SK-N-SH (cell line): ENCODE results near the gene FMO3.

Source experiments
- EP300 ChIP-seq, 2 experiments: IDR thresholded peaks; 2 replicates each; pipeline versions ENCODE4 v1.4.0 to v1.6.1; 2012; ENCODE audit warnings: borderline replicate concordance in 1 of 2, low read depth in 1 of 2, low read length in 1 of 2
- MXI1 ChIP-seq: IDR thresholded peaks from 2 replicates; pipeline ENCODE4 v1.6.1; 2012; ENCODE audit warnings: mild to moderate bottlenecking, low read depth, low read length, improper control_type of control experiment
- POLR2AphosphoS5 ChIP-seq: IDR thresholded peaks from 2 replicates; pipeline ENCODE4 v1.6.1; 2012; ENCODE audit warnings: low read depth, low read length
- RAD21 ChIP-seq: IDR thresholded peaks from 2 replicates; pipeline ENCODE4 v1.6.1; 2012; ENCODE audit warnings: mild to moderate bottlenecking, low read length
- SMC3 ChIP-seq: IDR thresholded peaks from 2 replicates; pipeline ENCODE4 v1.6.1; 2012; ENCODE audit warnings: low read depth, low read length, improper control_type of control experiment
- TAF1 ChIP-seq: IDR thresholded peaks from 2 replicates; pipeline ENCODE4 v1.6.1; 2012; ENCODE audit warnings: low read depth, mild to moderate bottlenecking, low read length, moderate library complexity, borderline replicate concordance
- TCF12 ChIP-seq: IDR thresholded peaks from 2 replicates; pipeline ENCODE4 v1.4.0; 2012
- TF ChIP-seq, protein P1 (sequence below): fragments of 200-600 bp; sonication (generic); IDR thresholded peaks from 2 replicates; pipeline ENCODE4 v1.6.1; 2017; ENCODE audit warnings: antibody characterized with exemption, mild to moderate bottlenecking, moderate library complexity
- TF ChIP-seq, protein P2 (sequence below): IDR thresholded peaks from 2 replicates; pipeline ENCODE4; 2012
- TF ChIP-seq, protein P3 (sequence below): IDR thresholded peaks from 2 replicates; pipeline ENCODE4 v1.4.0; 2012; ENCODE audit warnings: low read depth
- TF ChIP-seq, protein P4 (sequence below): fragments of 150-350 bp; IDR thresholded peaks from 2 replicates; pipeline ENCODE4 v1.6.1; 2016; ENCODE audit warnings: mild to moderate bottlenecking, low read depth, low read length

DNA sequence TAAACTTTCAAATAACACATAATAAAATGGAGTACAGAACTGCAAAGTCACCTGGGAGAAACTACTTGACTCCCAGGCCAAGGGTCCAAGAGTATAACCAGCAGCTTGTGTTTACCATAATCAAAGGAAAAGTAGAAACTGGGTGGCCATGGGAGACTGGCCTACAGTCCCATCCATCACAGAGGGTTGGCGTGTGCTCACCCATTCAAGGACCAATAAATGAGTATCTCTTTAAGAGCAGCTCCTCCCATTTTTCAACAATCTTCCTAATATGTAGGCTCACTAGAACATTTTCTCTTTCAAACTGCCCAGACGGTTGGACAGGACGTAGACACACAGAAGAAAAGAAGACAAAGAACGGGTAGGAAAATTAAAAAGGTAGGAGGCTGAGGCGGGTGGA lies at the start of gene FMO3:
- TF ChIP-seq, protein P1, sequence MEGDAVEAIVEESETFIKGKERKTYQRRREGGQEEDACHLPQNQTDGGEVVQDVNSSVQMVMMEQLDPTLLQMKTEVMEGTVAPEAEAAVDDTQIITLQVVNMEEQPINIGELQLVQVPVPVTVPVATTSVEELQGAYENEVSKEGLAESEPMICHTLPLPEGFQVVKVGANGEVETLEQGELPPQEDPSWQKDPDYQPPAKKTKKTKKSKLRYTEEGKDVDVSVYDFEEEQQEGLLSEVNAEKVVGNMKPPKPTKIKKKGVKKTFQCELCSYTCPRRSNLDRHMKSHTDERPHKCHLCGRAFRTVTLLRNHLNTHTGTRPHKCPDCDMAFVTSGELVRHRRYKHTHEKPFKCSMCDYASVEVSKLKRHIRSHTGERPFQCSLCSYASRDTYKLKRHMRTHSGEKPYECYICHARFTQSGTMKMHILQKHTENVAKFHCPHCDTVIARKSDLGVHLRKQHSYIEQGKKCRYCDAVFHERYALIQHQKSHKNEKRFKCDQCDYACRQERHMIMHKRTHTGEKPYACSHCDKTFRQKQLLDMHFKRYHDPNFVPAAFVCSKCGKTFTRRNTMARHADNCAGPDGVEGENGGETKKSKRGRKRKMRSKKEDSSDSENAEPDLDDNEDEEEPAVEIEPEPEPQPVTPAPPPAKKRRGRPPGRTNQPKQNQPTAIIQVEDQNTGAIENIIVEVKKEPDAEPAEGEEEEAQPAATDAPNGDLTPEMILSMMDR = no peak
- TF ChIP-seq SMC3 = no peak
- TF ChIP-seq RAD21 = no peak
- no peak for TF ChIP-seq MXI1
- no peak for TF ChIP-seq TAF1
- TF ChIP-seq, protein P2, sequence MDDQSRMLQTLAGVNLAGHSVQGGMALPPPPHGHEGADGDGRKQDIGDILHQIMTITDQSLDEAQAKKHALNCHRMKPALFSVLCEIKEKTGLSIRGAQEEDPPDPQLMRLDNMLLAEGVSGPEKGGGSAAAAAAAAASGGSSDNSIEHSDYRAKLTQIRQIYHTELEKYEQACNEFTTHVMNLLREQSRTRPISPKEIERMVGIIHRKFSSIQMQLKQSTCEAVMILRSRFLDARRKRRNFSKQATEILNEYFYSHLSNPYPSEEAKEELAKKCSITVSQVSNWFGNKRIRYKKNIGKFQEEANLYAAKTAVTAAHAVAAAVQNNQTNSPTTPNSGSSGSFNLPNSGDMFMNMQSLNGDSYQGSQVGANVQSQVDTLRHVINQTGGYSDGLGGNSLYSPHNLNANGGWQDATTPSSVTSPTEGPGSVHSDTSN = 0 out of 2 replicates have a peak, but pooled peaks have one; percentile 34
- TF ChIP-seq, protein P3, sequence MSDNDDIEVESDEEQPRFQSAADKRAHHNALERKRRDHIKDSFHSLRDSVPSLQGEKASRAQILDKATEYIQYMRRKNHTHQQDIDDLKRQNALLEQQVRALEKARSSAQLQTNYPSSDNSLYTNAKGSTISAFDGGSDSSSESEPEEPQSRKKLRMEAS = no peak
- TF ChIP-seq POLR2AphosphoS5 = no peak
- no peak for TF ChIP-seq EP300 (IDR thresholded peaks at IDR 0.05; ENCODE audit: borderline replicate concordance in 1 of 2, low read depth in 1 of 2, low read length in 1 of 2)
- TF ChIP-seq TCF12 = no peak
- TF ChIP-seq, protein P4, sequence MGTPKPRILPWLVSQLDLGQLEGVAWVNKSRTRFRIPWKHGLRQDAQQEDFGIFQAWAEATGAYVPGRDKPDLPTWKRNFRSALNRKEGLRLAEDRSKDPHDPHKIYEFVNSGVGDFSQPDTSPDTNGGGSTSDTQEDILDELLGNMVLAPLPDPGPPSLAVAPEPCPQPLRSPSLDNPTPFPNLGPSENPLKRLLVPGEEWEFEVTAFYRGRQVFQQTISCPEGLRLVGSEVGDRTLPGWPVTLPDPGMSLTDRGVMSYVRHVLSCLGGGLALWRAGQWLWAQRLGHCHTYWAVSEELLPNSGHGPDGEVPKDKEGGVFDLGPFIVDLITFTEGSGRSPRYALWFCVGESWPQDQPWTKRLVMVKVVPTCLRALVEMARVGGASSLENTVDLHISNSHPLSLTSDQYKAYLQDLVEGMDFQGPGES = no peak
